Measurements from ENCODE around the gene ZFR. TPM values are rescaled to one million over a fixed set of nuclear protein-coding genes. Genes with fewer than 3 reads are reported as not detected.
"Not testable (repeated sequence)": the region's sequence is repeated elsewhere in the genome, so short reads cannot be mapped to it uniquely, and the experiment has no call there.

The ZFR gene
- total RNA-seq, 1 donor from 2014 or later: 50.8 TPM

DNA sequence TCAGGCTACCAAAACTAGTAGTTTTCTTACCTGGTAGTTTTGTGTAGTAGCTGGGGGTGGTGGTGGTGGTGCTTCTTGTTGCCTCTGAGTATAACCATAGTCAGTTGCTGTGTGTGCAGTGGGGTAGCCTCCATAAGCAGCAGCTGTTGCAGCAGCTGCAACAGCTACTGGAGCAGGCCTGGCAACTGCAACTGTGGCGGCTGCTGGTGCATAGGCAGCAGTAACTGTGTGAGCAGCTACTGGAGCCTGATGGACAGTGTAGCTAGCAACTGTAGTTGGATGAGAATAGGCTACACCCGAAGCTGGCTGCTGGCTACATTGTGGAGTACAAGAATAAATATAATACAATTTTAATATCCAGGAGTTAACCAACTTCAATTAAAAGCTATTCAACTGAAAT is 24.7 kb downstream of the ZFR start:
- intact Hi-C loops (cut with micrococcal nuclease): no loop called here

- intact Hi-C loops (cut with micrococcal nuclease): no loop called here
Observed at GRCh38 chr5:32413466-32414263, 30.9 kb downstream of the ZFR start.

DNA sequence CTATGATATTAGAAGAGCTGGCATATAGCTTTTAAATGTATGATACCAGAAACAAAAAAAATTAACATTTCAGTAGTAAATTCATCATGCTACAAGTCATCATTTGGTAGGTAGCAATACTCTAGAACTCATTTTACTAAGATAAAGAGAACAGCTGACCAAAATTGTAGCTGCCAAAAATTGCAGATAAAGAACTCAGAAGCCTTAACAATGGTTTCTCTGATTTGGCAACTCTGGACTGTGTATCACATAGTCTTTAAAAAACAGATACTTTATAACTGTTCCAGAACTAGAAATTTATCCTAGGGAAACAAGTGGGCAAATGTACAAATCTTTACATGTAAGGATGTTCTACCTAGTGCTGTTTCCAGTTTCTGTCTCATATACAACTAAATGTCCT is 33.9 kb downstream of the ZFR start:
- intact Hi-C loops (cut with micrococcal nuclease): no loop called here

GRCh38 chr5:32406650-32407049 is 37.9 kb downstream of the ZFR start:
- intact Hi-C loops (cut with micrococcal nuclease): no loop called here

- intact Hi-C loops (cut with micrococcal nuclease): no loop called here
Observed at GRCh38 chr5:32405507-32405906, 39.0 kb downstream of the ZFR start.

DNA sequence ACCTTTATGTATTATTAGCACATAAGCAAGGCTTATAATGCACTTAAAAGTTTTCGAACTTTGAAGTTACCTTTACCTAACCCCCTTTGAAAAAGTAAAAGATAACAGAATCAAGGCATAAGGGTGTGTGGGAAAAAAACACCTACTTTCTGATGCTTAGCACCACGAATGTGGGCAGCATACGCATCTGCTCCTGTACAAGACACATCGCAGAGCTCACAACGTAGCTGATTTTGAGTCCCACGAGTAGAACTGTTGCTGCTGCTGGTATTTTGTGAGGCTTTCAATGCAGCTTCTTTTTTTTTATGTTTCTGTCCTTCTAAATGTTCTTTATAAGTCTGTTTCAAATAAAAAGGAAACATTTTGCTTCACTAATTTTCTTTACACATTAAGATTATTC is 40.8 kb downstream of the ZFR start:
- intact Hi-C loops (cut with micrococcal nuclease): no loop called here

DNA sequence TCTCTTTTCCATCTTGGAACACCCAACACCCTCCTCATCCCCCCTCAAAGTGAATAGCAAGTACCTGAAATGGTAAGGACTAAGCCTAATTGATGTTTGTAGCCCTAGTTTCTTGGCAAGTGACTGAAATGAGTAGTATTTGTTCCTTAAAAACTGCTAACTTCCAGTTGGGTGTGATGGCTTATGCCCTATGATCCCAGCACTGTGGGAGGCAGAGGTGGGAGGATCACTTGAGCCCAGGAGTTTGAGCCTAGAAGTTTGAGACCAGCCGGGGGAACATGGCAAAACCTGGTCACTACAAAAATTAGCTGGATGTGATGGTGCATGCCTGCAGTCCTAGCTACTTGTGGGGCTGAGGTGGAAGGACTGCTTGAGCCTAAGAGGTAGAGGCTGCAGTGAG is 44.1 kb downstream of the ZFR start:
- intact Hi-C loops (cut with micrococcal nuclease): no loop called here

- intact Hi-C loops (cut with micrococcal nuclease): not testable (repeated sequence)
Observed at GRCh38 chr5:32398754-32399153, 45.8 kb downstream of the ZFR start.

DNA sequence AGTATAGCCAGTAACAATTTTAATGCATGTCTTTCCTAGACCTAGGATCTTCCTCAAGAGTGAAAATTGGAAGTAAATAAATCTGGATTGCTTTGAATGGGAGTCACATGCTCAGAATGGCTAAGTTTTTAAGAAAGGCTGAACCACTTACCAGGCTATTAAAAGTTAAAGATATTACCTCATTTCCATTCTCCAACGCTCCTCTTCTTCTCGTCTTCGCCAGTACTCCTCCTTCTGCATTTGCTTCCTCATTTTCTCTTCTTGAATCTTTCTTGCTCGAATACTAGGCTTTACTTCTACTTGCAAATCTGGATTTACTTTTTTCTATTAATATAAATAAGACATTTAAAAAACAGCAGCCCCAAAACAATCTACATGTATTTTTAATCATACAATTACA is 49.6 kb downstream of the ZFR start:
- intact Hi-C loops (cut with micrococcal nuclease): no loop called here

GRCh38 chr5:32392039-32392438 is 52.5 kb downstream of the ZFR start:
- intact Hi-C loops (cut with micrococcal nuclease): no loop called here

GRCh38 chr5:32390819-32391591 is 53.5 kb downstream of the ZFR start:
- intact Hi-C loops (cut with micrococcal nuclease): no loop called here

DNA sequence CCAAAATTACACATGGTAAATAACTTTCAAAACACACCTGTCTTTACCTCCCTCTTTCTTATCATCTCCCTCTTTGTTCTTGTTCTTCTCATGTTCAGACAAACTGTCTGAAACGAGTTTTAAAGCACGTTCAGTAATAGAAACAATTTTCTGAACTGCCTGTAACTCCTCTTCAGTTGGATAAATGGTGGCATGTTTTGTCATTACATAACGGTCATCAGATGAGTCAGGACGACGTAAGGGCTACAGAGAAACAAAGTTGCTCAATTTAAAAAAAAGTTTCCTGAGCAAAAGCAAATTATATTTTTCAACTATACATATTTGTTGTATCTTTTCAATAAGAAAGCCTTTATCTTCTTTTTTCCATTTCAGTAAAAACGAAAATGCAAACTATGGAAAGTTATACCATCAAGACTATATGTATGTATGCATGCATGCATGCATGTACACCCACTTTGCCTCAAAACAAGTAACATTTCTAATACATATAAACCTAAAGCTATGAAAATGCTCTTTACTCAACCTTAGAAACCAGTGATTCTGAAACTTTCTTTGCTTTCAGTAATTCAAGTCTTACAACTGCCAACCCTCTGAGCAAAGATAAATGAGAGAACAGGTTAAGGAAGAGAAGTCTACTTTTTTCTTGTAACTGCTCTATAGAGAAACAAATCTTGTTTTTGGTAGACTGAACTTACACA is 56.0 kb downstream of the ZFR start:
- intact Hi-C loops (cut with micrococcal nuclease): no loop called here

GRCh38 chr5:32387841-32388240 is 56.7 kb downstream of the ZFR start:
- intact Hi-C loops (cut with micrococcal nuclease): no loop called here

- intact Hi-C loops (cut with micrococcal nuclease): no loop called here
Observed at GRCh38 chr5:32387211-32387610, 57.3 kb downstream of the ZFR start.

GRCh38 chr5:32384621-32385020 is 59.9 kb downstream of the ZFR start:
- intact Hi-C loops (cut with micrococcal nuclease): no loop called here

GRCh38 chr5:32383586-32383985 is 61.0 kb downstream of the ZFR start:
- intact Hi-C loops (cut with micrococcal nuclease): no loop called here

DNA sequence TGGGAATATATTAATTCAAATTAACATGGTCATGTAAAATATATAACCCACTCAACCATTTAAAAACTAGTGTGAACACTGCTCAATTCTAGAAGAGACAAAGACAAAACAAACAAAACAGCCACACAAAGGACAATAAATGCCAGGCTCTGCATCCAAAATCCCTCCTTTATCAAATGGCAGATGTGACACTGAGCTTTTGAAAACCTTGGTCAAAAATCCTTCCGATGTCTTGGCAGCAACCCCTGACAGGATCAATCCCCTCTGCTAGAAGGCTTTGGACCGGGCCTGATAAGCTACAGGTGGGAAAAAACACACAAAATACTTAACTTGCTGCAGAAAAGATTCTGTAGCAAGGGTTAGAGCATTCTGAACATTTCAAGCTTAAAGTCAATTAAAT is 61.5 kb downstream of the ZFR start:
- intact Hi-C loops (cut with micrococcal nuclease): no loop called here

DNA sequence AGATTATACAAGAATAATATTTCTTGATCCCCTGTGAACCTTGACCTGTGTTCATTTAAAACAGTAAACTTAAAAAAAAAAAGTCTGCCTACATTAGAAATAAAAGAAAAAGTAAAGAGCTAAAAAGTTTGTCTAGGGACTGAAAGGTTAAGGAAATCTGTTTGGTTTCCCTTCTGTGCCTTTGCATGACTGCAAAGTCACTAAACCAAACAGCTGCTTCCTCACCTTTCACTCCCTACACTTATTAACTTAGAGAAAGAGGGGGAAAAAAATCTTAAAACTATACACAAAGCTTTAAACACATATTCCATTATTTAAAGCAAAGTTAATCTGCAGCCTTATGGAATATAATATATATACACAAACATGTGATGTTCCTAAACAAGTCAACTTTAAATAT is 65.1 kb downstream of the ZFR start:
- intact Hi-C loops (cut with micrococcal nuclease): no loop called here

- intact Hi-C loops (cut with micrococcal nuclease): no loop called here
Observed at GRCh38 chr5:32378966-32379365, 65.6 kb downstream of the ZFR start.

DNA sequence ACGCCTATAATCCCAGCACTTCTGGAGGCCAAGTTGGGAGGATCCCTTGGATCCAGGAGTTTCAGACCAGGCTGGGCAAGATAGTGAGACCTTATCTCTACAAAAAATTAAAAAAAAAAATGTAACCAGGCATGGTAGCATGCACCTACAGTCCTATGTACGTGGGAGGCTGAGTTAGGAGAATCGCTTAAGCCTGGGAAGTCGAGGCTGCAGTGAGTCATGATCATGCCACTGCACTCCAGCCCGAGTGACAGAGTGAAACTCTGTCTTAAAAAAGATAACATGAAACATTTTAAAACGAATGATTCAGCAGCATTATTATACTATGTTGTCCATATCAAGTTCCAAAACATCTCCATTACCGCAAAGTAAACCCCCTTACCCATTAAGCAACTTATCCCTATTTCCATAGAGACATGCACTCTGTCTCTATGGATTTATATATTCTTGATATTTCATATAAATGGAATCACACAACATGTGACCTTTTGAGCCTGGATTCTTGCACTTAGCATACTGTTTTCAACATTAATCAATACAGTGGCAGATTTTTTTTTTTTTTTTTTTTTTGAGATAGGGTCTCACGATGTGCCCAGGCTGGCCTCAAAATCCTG is 74.9 kb downstream of the ZFR start:
- intact Hi-C loops (cut with micrococcal nuclease): no loop called here

GRCh38 chr5:32369032-32369431 is 75.5 kb downstream of the ZFR start:
- intact Hi-C loops (cut with micrococcal nuclease): no loop called here

GRCh38 chr5:32367271-32367670 is 77.3 kb downstream of the ZFR start:
- intact Hi-C loops (cut with micrococcal nuclease): not testable (repeated sequence)
